ENCODE results near the gene IFNA2. TPM values are rescaled to one million over a fixed set of nuclear protein-coding genes. Genes with fewer than 3 reads are reported as not detected.
"Not testable (repeated sequence)": the region's sequence is repeated elsewhere in the genome, so short reads cannot be mapped to it uniquely, and the experiment has no call there.

The IFNA2 gene
- not detected for total RNA-seq

DNA sequence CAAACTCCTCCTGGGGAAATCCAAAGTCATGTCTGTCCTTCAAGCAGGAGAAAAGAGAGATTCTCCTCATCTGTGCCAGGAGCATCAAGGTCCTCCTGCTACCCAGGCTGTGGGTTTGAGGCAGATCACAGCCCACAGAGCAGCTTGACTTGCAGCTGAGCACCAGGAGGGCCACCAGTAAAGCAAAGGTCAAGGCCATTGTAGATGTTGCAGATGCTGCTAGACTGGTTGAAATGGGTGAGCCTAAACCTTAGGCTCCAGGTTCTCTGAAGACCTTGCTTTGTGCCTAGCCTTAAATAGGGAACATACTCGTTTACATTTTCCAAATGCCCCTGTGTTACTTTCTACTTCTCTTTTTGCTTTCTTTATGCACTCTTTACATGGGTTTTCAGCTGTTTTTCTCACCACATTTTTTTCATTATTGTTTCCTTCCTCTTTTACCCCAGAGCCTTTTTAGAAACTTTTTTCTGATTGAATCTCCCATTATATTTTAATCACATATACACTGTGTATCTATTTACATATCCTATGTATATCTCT lies at the start of gene IFNA2:
TSS of gene IFNA2 (minus strand) at position 268 of the 540 bp plus-strand sequence. CDS start at position 199, 69 bp downstream.
- TF ChIP-seq POLR2AphosphoS5 (IDR thresholded peaks at IDR 0.05): no peak
- no peak for TF ChIP-seq POLR2A (IDR thresholded peaks at IDR 0.05)
- no peak for TF ChIP-seq EP300 (IDR thresholded peaks at IDR 0.05)
- TF ChIP-seq, protein P1, sequence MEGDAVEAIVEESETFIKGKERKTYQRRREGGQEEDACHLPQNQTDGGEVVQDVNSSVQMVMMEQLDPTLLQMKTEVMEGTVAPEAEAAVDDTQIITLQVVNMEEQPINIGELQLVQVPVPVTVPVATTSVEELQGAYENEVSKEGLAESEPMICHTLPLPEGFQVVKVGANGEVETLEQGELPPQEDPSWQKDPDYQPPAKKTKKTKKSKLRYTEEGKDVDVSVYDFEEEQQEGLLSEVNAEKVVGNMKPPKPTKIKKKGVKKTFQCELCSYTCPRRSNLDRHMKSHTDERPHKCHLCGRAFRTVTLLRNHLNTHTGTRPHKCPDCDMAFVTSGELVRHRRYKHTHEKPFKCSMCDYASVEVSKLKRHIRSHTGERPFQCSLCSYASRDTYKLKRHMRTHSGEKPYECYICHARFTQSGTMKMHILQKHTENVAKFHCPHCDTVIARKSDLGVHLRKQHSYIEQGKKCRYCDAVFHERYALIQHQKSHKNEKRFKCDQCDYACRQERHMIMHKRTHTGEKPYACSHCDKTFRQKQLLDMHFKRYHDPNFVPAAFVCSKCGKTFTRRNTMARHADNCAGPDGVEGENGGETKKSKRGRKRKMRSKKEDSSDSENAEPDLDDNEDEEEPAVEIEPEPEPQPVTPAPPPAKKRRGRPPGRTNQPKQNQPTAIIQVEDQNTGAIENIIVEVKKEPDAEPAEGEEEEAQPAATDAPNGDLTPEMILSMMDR (IDR thresholded peaks at IDR 0.05): no peak
- H3K4me1 ChIP-seq: no peaks in the 10 kb centered on the region
- no peak within 1 kb of the TSS for H3K27ac ChIP-seq
- 62% methylated on average over 1 of the region's 1 CpG for WGBS
- no peaks in the 10 kb centered on the region for H3K36me3 ChIP-seq
- H3K27me3 ChIP-seq: peaks cover 38% of the 10 kb centered on the region
- H3K4me3 ChIP-seq: no peak within 1 kb of the TSS
- H3K9me3 ChIP-seq: no peaks in the 10 kb centered on the region
- no peak for DNase-seq (ENCODE audit: low spot score in 2 of 2)

DNA sequence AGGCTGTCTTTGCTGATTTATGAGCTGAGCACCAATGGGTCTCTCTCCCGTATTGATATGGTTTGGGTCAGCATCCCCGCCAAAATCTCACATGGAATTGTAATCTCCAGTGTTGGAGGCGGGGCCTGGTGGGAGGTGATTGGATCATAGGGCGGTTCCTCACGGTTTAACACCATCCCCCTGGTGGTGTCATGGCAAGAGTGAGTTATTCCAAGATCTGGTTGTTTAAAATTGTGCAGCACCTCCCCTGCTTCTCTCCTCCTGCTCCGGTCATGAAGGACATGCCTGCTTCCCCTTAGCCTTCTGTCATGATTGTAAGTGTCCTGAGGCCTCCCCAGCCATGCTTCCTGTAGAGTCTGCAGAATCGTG lies 49.8 kb upstream of the IFNA2 start:
- not testable (repeated sequence) for H3K4me3 ChIP-seq; H3K27ac ChIP-seq; H3K36me3 ChIP-seq; DNase-seq (ENCODE audit: low spot score in 2 of 2); H3K27me3 ChIP-seq; H3K4me1 ChIP-seq; H3K9me3 ChIP-seq
- WGBS: 76% methylated on average over 7 of the region's 7 CpGs

DNA sequence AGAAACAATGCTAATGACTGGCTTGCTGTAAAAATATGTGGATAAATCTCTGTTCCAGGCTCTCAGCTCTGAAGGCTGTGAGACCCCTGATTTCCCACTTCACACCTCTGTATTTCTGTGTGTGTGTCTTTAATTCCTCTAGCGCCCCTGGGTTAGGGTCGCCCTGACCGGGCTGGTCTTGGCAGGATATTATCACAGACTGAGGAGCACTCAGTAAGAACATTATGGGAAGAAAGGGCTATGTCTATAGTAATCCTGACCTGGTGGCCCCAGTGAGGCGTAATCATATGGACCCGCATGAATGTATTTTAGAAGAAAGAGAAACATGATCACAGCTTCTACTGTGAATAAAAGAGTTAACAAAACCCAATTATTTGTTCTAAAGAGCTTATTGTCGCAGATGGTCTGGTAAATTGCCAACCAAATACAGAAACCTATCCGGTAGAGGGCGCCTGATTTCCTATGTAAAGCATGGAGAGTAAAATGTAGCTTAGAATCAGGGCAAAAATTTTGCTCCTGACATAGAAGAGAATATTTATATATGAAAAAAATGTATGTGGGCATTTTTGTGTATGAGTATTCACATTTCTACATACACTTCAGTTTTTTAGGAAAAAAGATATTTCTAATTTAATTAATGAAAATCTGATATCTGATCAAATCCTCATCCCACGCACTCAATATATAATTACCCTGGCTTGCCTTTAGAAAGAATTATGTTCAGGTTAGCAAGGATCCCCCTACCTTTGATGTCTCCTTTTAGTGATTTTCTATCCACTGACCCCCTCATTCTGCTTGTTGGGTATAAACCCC lies 49.2 kb upstream of the IFNA2 start:
- H3K9me3 ChIP-seq: no peaks in the 10 kb centered on the region
- no peak overlapping the region for H3K4me3 ChIP-seq
- no peak for DNase-seq (ENCODE audit: low spot score in 2 of 2)
- H3K27me3 ChIP-seq: no peaks in the 10 kb centered on the region
- H3K36me3 ChIP-seq: no peaks in the 10 kb centered on the region
- H3K27ac ChIP-seq: no peak overlapping the region
- H3K4me1 ChIP-seq: no peaks in the 10 kb centered on the region
- WGBS: 60% methylated on average over 9 of the region's 9 CpGs
- no peak for TF ChIP-seq POLR2AphosphoS5 (IDR thresholded peaks at IDR 0.05)
- TF ChIP-seq, protein P1 (IDR thresholded peaks at IDR 0.05): peak in 1 of 2 donors; percentile 29

DNA sequence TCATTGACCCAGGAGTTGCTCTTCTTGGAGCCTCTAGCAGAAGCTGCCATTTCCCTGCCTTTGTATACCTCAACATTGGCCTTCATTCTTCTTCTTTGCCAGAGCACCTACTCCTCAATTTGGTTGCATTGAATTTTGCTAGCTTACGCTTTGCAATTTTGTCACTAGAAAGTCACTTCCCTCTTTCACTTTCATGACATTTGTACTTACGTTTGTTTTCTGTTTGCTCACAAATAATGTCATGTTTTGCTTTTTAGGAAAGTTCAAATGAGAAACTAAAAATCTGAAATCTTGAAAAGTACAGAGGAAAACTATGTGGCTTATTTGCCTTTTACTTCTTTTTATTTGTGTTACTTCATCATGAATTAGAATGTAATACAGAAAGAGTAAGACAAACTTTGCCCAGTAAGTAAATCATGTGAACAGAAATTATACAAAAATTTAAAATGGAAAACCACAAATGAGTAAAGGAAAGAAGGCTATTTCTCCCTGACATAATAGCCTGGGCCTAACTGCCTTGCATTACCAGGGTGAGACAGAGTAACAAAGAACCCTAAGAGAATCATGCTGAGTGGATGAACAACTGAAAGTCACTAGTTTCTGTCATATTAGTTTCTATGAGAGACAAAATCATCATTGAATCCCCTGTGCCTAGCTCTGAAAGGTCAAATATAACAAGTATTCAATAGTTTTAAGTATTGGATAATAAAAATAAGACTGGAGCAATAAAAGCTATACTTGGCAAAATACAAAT lies 47.7 kb upstream of the IFNA2 start:
- 85% methylated on average over 2 of the region's 2 CpGs for WGBS

DNA sequence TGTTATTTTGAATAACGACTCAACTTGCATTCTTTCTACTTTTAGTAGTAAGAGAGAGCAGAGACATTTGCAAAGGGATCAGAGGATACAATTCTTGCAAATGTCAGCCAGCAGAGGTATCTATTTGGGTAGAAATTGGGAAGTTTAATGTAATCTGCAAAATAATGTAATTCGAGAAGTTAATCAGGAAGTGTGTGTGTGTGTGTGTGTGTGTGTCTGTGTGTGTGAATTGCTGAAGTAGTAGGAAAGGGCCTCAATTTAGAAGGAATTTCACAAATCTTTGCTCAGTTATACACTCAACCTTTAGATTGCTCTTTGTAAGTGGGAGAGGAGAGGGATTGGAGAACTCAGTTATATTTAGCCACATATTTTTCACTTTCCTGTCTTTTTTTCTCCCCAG lies 44.0 kb upstream of the IFNA2 start:
- Histone ChIP-seq H3K27me3 (no peaks in the 10 kb centered on the region), H3K36me3 (no peaks in the 10 kb centered on the region), H3K4me3 (no peak overlapping the region), H3K27ac (no peak overlapping the region), H3K9me3 (no peaks in the 10 kb centered on the region), H3K4me1 (no peaks in the 10 kb centered on the region)
- 67% methylated on average over 2 of the region's 2 CpGs for whole genome bisulfite sequencing
- no peak for DNase-seq (ENCODE audit: low spot score in 2 of 2)
- TF ChIP-seq, protein P1 (IDR thresholded peaks at IDR 0.05): no peak
- TF ChIP-seq POLR2AphosphoS5 (IDR thresholded peaks at IDR 0.05): no peak
- TF ChIP-seq EP300 (IDR thresholded peaks at IDR 0.05): no peak
- no peak for TF ChIP-seq POLR2A (IDR thresholded peaks at IDR 0.05)

More for the DNA sequence above, 47.7 kb upstream of the IFNA2 start:
- H3K27me3 ChIP-seq: no peaks in the 10 kb centered on the region
- no peaks in the 10 kb centered on the region for H3K36me3 ChIP-seq
- TF ChIP-seq POLR2AphosphoS5 (IDR thresholded peaks at IDR 0.05) (no peak), POLR2A (IDR thresholded peaks at IDR 0.05) (no peak), EP300 (IDR thresholded peaks at IDR 0.05) (no peak)
- TF ChIP-seq, protein P1 (IDR thresholded peaks at IDR 0.05): no peak
- DNase-seq (ENCODE audit: low spot score in 2 of 2): no peak
- H3K9me3 ChIP-seq: no peaks in the 10 kb centered on the region
- H3K4me1 ChIP-seq: no peaks in the 10 kb centered on the region
- no peak overlapping the region for H3K27ac ChIP-seq
- H3K4me3 ChIP-seq: no peak overlapping the region

All from suprapubic skin (tissue), 4 donors.